HG02763 (cell line): ENCODE measurements around the gene TRPC3.
A peak's percentile ranks its signal among the peaks of the same experiment; 100 is the strongest.

Experiments
- ATAC-seq: cut with Tn5 transposase; IDR thresholded peaks from one replicate; pipeline ENCODE4 v1.9.1; 2021; ENCODE audit warnings: mild to moderate bottlenecking, moderate library complexity; ENCODE audit not compliant: unreplicated experiment

The TRPC3 gene

DNA sequence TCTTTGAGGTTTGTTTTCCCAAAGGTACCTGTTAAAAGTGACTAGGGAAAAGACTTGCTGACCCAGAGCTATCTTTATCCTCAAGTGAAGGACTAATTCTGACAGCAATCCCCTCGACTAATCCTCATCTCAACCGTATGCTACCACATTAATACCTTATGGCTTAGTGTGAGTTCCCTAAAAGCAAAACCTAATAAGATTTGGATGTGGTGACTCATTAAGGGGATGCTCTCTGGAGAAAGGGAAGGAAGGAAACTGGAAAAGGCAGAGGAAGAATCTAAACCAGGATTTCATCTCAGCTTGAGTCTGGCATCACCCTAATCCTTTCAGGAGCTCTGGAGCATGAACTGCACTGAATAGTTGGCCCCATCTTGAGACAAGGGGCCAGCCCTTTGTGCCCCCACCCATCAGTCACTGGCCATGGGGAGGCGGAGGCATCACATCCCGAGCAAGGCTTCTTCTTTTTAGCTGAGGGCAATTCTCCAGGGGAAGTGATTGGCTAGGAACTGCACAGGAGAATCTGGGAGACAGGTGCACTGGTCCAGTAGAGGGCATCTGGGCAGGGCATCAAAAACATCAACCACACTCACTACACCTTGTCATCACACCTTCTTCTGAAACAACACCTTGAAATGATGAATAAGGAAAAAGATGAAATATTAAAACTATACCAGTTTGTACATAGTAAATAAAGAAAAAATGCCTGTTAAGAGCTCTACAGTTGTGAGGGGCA, 74.7 kb downstream of the TRPC3 start:
- no peak for ATAC-seq

DNA sequence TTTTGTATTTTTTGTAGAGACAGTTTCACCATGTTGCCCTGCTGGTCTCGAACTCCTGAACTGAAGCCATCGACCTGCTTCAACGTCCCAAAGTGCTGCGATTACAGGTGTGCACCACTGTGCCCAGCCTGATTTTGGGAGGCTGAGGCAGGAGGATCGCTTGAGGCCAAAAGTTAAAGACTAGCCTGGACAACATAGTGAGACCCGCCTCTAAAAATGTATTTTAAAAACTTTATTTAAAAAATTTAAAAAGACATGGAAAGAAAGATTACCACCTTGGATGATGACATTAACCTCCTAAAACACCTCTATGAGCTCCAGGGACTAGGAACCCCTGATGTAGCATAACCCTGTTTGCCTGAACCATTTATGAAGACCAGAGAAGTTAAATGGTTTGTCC, 75.8 kb downstream of the TRPC3 start:
- ATAC-seq = no peak

DNA sequence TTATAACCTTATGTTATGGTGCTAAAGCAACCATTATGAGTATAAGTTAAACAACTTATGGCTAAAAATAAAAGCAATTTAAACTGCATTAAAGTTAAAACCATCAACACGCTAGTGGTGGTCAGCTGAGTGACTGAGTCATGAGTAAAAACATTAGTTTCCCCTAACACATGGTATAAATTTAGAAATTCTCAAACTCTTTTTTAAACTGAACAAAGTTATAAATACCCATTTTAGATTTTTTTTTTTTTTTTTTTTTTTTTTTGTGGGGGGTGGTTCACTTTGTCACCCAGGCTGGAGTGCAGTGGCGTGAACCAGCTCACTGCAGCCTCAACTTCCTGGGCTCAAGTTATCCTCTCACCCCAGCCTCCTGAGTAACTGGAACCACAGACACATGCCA, 76.2 kb downstream of the TRPC3 start:
- no peak for ATAC-seq

DNA sequence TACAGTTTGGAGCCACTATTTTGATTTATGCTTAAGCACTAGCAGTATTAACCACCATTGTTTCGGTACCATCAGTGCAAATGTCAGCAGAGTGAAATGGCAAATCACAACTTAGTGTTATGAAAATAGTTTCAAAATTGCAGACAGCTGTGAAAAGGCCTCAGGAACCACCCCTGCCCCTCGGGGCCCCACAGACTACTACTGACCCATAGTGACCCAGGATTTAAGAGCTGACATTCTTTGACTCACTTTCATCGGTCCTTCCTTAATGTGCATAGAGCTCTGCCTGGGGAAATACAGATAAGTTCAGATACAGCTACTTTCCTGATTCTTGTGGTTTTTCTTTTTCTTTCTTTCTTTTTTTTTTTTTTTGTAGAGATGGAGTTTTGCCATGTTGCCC, 78.3 kb downstream of the TRPC3 start:
- ATAC-seq = no peak

DNA sequence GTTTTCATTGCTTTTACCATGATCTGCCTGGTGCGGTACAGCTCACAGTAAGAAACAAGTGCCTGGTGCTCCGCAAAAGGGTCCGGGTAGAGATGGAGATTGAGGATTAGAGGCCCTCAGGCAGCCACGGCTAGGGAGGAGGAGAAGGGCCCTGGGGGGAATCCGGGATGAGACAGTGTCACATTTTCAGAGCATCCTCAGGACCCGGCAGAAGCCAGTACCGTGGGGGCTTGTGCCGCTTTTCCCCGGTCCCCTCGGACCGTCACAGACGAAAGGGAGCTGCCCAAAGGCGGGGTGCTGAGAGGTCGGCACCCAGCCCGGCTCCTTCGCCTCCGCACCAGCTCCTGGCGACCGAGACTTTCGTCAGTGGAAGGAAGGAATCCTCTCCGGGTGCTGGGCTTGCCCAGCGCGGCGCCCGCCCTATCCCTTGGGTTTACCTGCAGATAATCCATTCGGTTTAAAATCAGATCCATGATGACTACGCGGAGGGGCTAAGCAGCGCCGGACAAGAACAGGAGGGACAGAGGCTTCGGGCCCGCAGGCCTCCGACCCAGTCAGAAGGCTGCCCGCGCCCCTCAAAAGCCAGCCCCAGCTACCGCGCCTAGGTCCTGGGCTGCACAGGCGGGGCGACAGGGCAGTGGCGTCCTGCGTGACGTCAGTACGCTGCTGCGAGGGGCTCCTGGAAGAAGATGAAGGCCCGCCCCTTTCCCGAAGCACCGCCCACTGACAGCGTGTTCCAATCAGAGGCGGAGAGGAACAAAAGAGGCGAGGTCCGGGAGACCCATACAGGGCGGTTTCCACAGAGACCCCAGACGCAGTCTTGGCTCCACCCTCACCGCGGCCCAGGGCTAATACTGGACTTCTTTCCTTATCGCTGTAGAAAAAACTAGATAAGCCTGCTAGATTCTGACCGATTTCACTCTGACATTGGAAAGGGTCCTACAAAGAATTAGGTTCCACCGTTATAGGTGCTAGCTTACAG, 81.7 kb downstream of the TRPC3 start, which contains the start of gene BBS7:
BBS7 (minus strand) TSS at position 634 of the 982 bp plus-strand sequence; CDS start at position 473, 161 bp downstream.
- peak; percentile 100 for ATAC-seq

DNA sequence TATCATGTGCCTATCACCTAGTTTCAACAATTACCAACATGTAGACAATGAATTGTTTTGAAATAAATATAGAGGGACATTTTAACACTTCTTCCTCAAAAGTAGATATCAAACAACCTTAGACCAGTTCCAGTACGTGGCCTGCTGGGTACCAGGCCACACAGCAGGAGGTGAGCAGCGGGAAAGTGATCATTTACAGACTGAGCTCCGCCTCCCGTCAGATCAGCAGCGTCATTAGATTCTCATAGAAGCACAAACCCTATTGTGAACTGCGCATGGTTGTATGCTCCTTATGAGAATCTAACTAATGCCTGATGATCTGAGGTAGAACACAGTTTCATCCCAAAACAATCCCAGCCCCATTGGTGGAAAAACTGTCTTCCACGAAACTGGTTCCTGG, 88.1 kb downstream of the TRPC3 start:
- ATAC-seq = no peak

DNA sequence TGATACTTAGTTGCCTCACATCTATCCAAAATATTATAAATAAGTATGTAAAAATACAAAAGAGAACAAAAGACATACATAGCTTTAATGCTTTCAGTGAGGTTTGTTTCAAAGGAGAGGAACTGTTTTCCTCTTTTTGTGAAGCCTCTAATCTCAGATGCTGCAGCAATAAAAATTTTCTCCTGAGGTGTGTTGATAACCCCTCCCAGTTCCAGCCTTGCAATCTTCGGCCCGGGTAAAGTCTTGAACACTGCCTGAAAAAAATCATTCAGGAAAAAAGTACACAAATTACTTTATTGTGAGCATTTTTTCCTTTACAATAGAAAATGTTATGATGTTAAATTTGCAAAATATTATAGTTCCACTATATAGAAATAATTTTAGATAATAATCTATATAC, 90.4 kb downstream of the TRPC3 start:
- ATAC-seq = no peak

DNA sequence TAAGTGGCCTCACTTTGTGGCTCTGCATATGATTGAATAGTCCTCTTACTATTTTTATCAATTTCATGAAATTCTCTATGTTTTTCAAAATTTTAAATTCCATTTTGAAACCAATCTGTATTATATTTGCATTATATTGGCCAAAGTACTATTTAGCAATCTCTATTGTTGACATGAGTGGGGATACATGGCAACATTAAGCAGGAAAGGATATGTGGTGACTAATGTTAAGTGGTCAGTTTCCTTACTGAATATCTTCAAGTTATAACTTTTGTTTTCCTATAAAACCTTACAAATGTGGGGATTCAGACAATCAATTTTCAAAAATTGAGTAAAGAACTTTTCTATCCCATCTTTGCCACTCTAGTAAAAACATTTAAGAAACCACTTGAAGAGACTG, 91.7 kb downstream of the TRPC3 start:
- no peak for ATAC-seq

DNA sequence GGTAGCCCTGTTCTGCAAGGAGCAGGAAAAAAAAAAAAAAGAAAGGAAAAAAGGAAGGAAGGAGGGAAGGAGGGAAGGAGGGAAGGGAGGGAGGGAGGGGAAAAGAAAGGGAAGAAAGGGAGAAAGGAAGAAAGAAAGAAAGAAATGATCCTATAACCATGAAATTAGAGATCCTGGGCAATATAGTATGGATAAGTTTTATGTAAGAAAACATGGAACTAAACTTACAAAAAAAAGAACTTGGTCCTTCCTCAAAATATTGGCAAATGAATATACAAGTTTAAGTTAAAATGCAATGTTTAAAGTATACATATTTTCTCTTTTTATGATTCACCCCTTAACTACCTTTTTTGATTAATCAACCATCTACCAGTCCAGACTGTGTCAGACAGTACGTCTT, 100.5 kb downstream of the TRPC3 start:
- no peak for ATAC-seq

DNA sequence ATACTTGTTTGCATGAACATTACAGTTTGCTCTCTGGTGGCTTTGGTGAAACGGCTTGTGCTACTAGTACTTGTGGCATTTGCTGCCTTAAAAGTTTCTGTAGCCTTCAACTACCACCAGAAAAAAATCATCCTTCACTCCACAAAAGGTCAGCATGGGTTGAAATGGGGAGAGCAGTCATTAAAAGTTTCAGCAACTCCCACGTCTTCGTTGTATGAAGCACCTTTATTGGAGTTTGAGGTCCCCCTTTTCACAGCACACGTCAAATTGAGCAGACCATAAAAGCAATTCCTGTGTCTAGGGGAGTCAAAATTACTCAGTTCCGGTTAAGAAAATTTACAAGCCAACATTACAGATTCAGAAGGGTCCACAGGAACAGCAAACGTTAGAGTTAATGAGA, 105.2 kb downstream of the TRPC3 start:
- ATAC-seq = no peak

DNA sequence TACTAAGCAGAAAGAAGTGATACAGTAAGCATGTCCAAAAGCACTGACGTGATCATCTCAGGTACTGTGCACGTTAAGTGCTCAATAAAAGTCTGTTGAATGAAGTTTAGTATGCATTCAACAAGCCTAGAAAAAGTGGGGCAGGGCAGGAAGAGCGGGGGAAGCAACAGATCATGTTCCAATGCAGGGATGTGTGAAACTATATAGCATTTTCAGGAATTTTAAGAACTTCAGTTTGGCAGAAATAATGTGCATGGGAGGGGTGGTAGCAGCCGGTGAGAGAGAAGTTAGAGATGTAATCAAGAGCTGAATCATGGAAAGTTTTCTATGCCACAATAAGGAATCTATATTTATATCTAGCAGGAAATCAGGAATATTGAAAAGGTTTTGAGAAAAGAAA, 109.0 kb downstream of the TRPC3 start:
- no peak for ATAC-seq

DNA sequence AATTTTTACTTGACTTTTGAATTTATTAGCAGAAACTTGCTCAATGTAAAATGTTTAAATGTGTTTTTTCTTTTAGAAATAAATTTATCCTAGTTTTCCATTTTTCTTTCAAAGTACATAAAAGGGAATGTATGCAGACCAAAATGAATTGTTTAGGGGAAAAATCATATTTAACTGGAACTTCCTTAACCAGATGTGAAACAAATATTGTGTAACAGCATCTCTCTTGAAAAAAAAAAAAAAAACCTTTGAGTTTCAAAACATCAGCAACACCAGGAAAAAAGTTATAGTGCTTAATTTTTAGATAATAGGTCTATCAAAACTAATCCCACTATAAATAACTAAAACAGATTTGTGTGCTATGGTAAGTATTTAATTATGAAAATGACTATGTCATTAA, 113.7 kb downstream of the TRPC3 start:
- no peak for ATAC-seq

DNA sequence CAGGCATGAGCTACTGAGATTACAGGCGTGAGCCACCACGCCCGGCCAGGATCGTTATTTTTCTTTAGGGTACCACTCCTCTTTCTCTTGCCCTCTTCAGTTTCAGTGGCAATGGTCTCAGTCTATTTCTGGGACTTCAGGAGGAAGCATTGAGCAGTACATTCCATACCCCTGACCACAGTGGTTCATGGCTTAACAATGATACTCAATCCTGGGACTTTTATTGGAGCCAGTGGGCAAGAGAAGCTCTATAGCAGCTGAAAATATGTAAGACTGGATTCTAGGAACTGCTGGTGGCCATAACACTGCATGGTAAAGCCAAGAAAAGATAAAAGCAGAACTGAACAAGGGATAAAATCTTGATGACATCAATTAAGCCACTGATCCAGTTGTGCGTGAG, 122.3 kb downstream of the TRPC3 start:
- no peak for ATAC-seq
